Activated naive CD4-positive, alpha-beta T cell treated with anti-CD3 and anti-CD28 coated beads, Interleukin-2, amount 10 ng/mL, durations not matched to agents 5 hours and 36 hours (primary cell): ENCODE results near the gene CMC4. TPM values are rescaled to one million over a fixed set of nuclear protein-coding genes. Genes with fewer than 3 reads are reported as not detected.

Experiments used
- total RNA-seq, 2 experiments: library from RNA; stranded (reverse); gene quantifications; one replicate each; pipeline ENCODE4 v1.2.3, GENCODE V29; 2021

Gene CMC4, protein sequence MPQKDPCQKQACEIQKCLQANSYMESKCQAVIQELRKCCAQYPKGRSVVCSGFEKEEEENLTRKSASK
- total RNA-seq: 1 to 10 TPM; 3.3 to 5.3 TPM

DNA sequence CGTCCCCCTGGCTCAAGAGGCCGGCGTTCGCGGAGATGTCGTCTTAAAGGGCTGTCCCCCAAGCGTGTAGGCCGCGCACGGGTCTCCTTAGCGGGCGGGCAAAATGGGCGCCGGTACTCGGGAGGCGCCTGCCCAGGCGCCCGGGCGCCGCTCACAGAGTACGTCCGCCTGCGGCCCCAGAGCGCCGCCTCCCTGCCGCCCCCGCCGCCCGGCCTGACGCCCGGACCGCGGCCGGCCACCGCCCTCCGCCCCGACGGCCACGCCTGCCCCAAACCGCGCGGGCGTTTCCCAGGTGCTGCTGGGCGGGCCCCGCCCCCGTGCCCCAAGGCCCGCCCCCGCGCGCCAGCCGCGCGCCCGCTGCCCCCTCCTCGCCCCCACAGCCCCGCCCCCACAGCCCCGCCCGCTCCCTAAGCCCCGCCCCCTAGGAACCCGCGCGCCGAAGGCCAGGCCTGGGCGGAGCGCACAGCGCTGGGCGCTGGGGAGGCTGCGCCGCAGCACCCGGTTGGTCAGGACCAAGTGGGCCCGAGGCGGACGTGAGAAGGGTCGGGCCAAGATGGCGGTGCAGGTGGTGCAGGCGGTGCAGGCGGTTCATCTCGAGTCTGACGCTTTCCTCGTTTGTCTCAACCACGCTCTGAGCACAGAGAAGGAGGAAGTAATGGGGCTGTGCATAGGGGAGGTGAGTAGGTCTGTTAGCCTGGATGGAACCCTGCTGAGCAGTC lies at the start of gene CMC4, which contains the start of the genes BRCC3 and MTCP1:
CMC4 (minus strand) TSS at position 162 of the 719 bp plus-strand sequence. CDS start 7,113 bp downstream, outside the sequence.
BRCC3 (plus strand) TSS at position 534 of the 719 bp plus-strand sequence; CDS start at position 554, 20 bp downstream.
MTCP1 (minus strand) TSS at position 162 of the 719 bp plus-strand sequence. CDS start 5,126 bp downstream, outside the sequence.

GRCh38 chrX:155026727-155027508 lies 44.0 kb downstream of the CMC4 start, which contains the start of gene FUNDC2:
Gene FUNDC2 (plus strand): TSS chrX:155026844. CDS start chrX:155026939, 95 bp downstream.

GRCh38 chrX:155022585-155022984 lies 48.4 kb downstream of the CMC4 start, which contains the start of gene F8:
Gene F8 (minus strand): TSS chrX:155022723. CDS start chrX:155022552, 171 bp downstream.

Other genes starting within 250 kb of the CMC4 start
- not detected for gene SMIM9, start 236.5 kb downstream of the CMC4 start, total RNA-seq
- gene F8A1, start 184.8 kb downstream of the CMC4 start, total RNA-seq: 10 to 100 TPM; 52.0 to 55.5 TPM
- gene F8, start 48.4 kb downstream of the CMC4 start, total RNA-seq: 1 to 10 TPM; 2.5 to 2.9 TPM
- 10 to 100 TPM; 47.5 to 54.1 TPM for gene FUNDC2, start 44.3 kb downstream of the CMC4 start, total RNA-seq
- gene MTCP1, start within 50 bp of the CMC4 start, total RNA-seq: 10 to 100 TPM; 13.0 to 16.4 TPM
- 10 to 100 TPM; 23.9 to 25.2 TPM for gene BRCC3, start 372 bp upstream of the CMC4 start, total RNA-seq
- gene VBP1, start 145.3 kb upstream of the CMC4 start, total RNA-seq: 10 to 100 TPM; 46.1 to 48.1 TPM
- 1 to 10 TPM; 7.6 to 7.8 TPM for gene RAB39B, start 193.4 kb upstream of the CMC4 start, total RNA-seq